Measurements from ENCODE around the gene PSME4. TPM values are rescaled to one million over a fixed set of nuclear protein-coding genes. Genes with fewer than 3 reads are reported as not detected.

The PSME4 gene
- total and polyA plus RNA-seq, 2 of the 13 experiments (the other 11 are each of a cell fraction or from before 2014, with no cell fraction given) = 52.1 to 77.8 TPM

DNA sequence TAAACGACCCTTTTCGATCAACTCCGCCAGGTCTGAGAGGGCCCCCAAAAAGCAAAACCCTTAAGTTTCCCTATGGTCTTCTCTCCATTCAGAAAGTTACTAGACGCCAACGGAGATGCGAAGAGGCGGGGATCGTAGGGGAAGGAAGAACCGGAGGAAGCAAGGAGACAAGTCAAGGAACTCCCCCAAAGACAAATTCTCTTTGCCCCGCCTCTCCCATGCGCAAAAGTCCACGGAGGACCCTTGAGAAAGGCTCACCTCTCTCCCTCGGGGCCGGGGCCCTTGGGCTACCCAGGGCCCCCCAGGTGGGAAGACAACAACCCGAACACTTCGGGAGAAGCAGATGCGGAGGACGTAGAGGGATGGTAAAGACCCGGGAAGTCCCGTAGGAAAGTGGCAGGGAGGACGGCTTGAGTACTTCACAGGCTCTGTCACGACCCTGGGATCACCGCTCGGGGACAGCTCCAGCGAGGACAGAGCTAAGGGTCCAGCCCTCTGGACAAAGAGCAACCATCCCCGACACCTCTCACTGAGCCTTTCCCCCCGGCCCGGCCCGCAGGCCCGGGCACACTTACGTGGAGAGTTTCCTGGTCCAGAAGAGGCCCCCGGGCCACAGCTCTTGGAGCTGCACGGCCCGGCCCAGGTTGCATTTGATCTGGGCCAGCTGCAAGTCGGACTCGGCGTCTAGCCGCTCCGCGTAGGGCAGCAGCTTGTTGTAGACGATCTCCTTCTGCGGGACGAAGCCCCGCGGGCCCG is 647 bp downstream of the PSME4 start (continued):
- TF ChIP-seq, protein P1, sequence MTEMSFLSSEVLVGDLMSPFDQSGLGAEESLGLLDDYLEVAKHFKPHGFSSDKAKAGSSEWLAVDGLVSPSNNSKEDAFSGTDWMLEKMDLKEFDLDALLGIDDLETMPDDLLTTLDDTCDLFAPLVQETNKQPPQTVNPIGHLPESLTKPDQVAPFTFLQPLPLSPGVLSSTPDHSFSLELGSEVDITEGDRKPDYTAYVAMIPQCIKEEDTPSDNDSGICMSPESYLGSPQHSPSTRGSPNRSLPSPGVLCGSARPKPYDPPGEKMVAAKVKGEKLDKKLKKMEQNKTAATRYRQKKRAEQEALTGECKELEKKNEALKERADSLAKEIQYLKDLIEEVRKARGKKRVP (CRISPR knock-in tag; IDR thresholded peaks at IDR 0.05) = no peak
- TF ChIP-seq ZBTB42 (CRISPR knock-in tag; IDR thresholded peaks at IDR 0.05) = peak; percentile 18; the same call in 1 of the 2 replicates
- no peak for TF ChIP-seq RBM39 (IDR thresholded peaks at IDR 0.05; ENCODE audit: low read depth, low read length, poor library complexity, severe bottlenecking)
- no peak for TF ChIP-seq CEBPG (CRISPR knock-in tag; IDR thresholded peaks at IDR 0.05)
- no peak for TF ChIP-seq NAIF1 (CRISPR knock-in tag; IDR thresholded peaks at IDR 0.05; ENCODE audit: borderline replicate concordance)
- no peak for TF ChIP-seq HOXA5 (CRISPR knock-in tag; IDR thresholded peaks at IDR 0.05)
- TF ChIP-seq, protein P2, sequence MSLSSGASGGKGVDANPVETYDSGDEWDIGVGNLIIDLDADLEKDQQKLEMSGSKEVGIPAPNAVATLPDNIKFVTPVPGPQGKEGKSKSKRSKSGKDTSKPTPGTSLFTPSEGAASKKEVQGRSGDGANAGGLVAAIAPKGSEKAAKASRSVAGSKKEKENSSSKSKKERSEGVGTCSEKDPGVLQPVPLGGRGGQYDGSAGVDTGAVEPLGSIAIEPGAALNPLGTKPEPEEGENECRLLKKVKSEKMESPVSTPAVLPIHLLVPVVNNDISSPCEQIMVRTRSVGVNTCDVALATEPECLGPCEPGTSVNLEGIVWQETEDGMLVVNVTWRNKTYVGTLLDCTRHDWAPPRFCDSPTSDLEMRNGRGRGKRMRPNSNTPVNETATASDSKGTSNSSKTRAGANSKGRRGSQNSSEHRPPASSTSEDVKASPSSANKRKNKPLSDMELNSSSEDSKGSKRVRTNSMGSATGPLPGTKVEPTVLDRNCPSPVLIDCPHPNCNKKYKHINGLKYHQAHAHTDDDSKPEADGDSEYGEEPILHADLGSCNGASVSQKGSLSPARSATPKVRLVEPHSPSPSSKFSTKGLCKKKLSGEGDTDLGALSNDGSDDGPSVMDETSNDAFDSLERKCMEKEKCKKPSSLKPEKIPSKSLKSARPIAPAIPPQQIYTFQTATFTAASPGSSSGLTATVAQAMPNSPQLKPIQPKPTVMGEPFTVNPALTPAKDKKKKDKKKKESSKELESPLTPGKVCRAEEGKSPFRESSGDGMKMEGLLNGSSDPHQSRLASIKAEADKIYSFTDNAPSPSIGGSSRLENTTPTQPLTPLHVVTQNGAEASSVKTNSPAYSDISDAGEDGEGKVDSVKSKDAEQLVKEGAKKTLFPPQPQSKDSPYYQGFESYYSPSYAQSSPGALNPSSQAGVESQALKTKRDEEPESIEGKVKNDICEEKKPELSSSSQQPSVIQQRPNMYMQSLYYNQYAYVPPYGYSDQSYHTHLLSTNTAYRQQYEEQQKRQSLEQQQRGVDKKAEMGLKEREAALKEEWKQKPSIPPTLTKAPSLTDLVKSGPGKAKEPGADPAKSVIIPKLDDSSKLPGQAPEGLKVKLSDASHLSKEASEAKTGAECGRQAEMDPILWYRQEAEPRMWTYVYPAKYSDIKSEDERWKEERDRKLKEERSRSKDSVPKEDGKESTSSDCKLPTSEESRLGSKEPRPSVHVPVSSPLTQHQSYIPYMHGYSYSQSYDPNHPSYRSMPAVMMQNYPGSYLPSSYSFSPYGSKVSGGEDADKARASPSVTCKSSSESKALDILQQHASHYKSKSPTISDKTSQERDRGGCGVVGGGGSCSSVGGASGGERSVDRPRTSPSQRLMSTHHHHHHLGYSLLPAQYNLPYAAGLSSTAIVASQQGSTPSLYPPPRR (CRISPR knock-in tag; IDR thresholded peaks at IDR 0.05; ENCODE audit: borderline replicate concordance) = peak; percentile 5; the same call in 1 of the 2 replicates
- TF ChIP-seq CAMTA2 (CRISPR knock-in tag; IDR thresholded peaks at IDR 0.05; ENCODE audit: borderline replicate concordance) = 0 out of 2 replicates have a peak, but pooled peaks have one; percentile 78
- 0 out of 2 replicates have a peak, but pooled peaks have one; percentile 35 for TF ChIP-seq ZNF746 (CRISPR knock-in tag; IDR thresholded peaks at IDR 0.05)
- no peak for TF ChIP-seq BORCS8-MEF2B (CRISPR knock-in tag; IDR thresholded peaks at IDR 0.05)
- TF ChIP-seq ZNF180 (CRISPR knock-in tag; IDR thresholded peaks at IDR 0.05; ENCODE audit: borderline replicate concordance, low read depth) = no peak
- TF ChIP-seq THAP11 (CRISPR knock-in tag; IDR thresholded peaks at IDR 0.05) = no peak
- TF ChIP-seq, protein P3, sequence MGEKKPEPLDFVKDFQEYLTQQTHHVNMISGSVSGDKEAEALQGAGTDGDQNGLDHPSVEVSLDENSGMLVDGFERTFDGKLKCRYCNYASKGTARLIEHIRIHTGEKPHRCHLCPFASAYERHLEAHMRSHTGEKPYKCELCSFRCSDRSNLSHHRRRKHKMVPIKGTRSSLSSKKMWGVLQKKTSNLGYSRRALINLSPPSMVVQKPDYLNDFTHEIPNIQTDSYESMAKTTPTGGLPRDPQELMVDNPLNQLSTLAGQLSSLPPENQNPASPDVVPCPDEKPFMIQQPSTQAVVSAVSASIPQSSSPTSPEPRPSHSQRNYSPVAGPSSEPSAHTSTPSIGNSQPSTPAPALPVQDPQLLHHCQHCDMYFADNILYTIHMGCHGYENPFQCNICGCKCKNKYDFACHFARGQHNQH (CRISPR knock-in tag; IDR thresholded peaks at IDR 0.05) = no peak
- TF ChIP-seq RCOR2 (CRISPR knock-in tag; IDR thresholded peaks at IDR 0.05) = no peak
- TF ChIP-seq, protein P4, sequence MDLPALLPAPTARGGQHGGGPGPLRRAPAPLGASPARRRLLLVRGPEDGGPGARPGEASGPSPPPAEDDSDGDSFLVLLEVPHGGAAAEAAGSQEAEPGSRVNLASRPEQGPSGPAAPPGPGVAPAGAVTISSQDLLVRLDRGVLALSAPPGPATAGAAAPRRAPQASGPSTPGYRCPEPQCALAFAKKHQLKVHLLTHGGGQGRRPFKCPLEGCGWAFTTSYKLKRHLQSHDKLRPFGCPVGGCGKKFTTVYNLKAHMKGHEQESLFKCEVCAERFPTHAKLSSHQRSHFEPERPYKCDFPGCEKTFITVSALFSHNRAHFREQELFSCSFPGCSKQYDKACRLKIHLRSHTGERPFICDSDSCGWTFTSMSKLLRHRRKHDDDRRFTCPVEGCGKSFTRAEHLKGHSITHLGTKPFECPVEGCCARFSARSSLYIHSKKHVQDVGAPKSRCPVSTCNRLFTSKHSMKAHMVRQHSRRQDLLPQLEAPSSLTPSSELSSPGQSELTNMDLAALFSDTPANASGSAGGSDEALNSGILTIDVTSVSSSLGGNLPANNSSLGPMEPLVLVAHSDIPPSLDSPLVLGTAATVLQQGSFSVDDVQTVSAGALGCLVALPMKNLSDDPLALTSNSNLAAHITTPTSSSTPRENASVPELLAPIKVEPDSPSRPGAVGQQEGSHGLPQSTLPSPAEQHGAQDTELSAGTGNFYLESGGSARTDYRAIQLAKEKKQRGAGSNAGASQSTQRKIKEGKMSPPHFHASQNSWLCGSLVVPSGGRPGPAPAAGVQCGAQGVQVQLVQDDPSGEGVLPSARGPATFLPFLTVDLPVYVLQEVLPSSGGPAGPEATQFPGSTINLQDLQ (CRISPR knock-in tag; IDR thresholded peaks at IDR 0.05) = no peak
- no peak for TF ChIP-seq ZIK1 (CRISPR knock-in tag; IDR thresholded peaks at IDR 0.05; ENCODE audit: borderline replicate concordance, low read depth)
- no peak for TF ChIP-seq MBNL3 (CRISPR knock-in tag; conservative IDR thresholded peaks at IDR 0.05)
- TF ChIP-seq HDAC1 (CRISPR knock-in tag; IDR thresholded peaks at IDR 0.05) = peak; percentile 31
- TF ChIP-seq ZNF274 (CRISPR knock-in tag; IDR thresholded peaks at IDR 0.05) = 0 out of 2 replicates have a peak, but pooled peaks have one; percentile 27
- TF ChIP-seq ZNF235 (CRISPR knock-in tag; IDR thresholded peaks at IDR 0.05; ENCODE audit: borderline replicate concordance) = peak; percentile 73; the same call in 1 of the 2 replicates

Data from HepG2 (cell line).